KMS-11 (cell line): ENCODE measurements around the gene TAS1R3.

Source experiments
- H2AFZ ChIP-seq: fragments of 200-600 bp; sonication (generic); 2 replicates; pipeline ENCODE4 v1.6.1; 2016; ENCODE audit warnings: antibody characterized with exemption, mixed run types, low read depth
- H3K27ac ChIP-seq: fragments of 200-600 bp; sonication (generic); 2 replicates; pipeline ENCODE4 v1.6.1; 2016; ENCODE audit warnings: mild to moderate bottlenecking, mixed run types
- H3K27me3 ChIP-seq: fragments of 200-600 bp; sonication (generic); 2 replicates; pipeline ENCODE4 v1.6.1; 2017; ENCODE audit warnings: mild to moderate bottlenecking, low read depth, mixed run types, moderate library complexity; ENCODE audit not compliant: insufficient read depth
- H3K36me3 ChIP-seq: fragments of 200-600 bp; sonication (generic); 2 replicates; pipeline ENCODE4 v1.6.1; 2017; ENCODE audit warnings: mild to moderate bottlenecking, mixed run types; ENCODE audit not compliant: insufficient read depth
- H3K4me1 ChIP-seq: fragments of 200-600 bp; sonication (generic); 2 replicates; pipeline ENCODE4 v1.6.1; 2016; ENCODE audit warnings: mild to moderate bottlenecking, low read depth, mixed run types; ENCODE audit not compliant: poor library complexity, severe bottlenecking
- H3K4me2 ChIP-seq: fragments of 200-600 bp; sonication (generic); 2 replicates; pipeline ENCODE4 v1.7.0; 2016; ENCODE audit warnings: mild to moderate bottlenecking, mixed run types
- H3K4me3 ChIP-seq: fragments of 200-600 bp; sonication (generic); IDR thresholded peaks from 2 replicates; pipeline ENCODE4 v1.6.1; 2017; ENCODE audit warnings: low read depth, low read length, mixed read lengths; ENCODE audit not compliant: insufficient read depth
- H3K79me2 ChIP-seq: fragments of 200-600 bp; sonication (generic); 2 replicates; pipeline ENCODE4 v1.6.1; 2016; ENCODE audit warnings: low read depth, mixed run types; ENCODE audit not compliant: insufficient read depth
- H3K9ac ChIP-seq: fragments of 200-600 bp; sonication (generic); 2 replicates; pipeline ENCODE4 v1.6.1; 2016; ENCODE audit warnings: mild to moderate bottlenecking, mixed run types
- H4K20me1 ChIP-seq: fragments of 200-600 bp; sonication (generic); 2 replicates; pipeline ENCODE4 v1.6.1; 2016; ENCODE audit warnings: mild to moderate bottlenecking, mixed run types; ENCODE audit not compliant: insufficient read depth
- CTCF ChIP-seq: fragments of 200-600 bp; sonication (generic); conservative IDR thresholded peaks from 2 replicates; pipeline ENCODE4 v1.6.1; 2017; ENCODE audit warnings: low read depth, mild to moderate bottlenecking, antibody characterized with exemption, low read length, moderate library complexity, mixed read lengths

Gene TAS1R3

GRCh38 chr1:1345860-1346500 is 14.9 kb downstream of the TAS1R3 start:
- Histone ChIP-seq H4K20me1 (no peaks in the 10 kb centered on the region), H3K4me1 (peaks cover 12% of the 10 kb centered on the region), H3K4me3 (no peak overlapping the region), H3K4me2 (no peak overlapping the region), H3K27ac (no peak overlapping the region), H3K36me3 (no peaks in the 10 kb centered on the region), H3K9ac (no peak overlapping the region), H3K27me3 (no peaks in the 10 kb centered on the region), H2AFZ (no peak overlapping the region), H3K79me2 (no peaks in the 10 kb centered on the region; the same call in 1 of the 2 replicates)
- TF ChIP-seq CTCF: no peak

GRCh38 chr1:1346501-1346890 is 15.4 kb downstream of the TAS1R3 start:
- Histone ChIP-seq H3K9ac (no peak overlapping the region), H3K4me1 (peaks cover 13% of the 10 kb centered on the region), H4K20me1 (no peaks in the 10 kb centered on the region), H3K4me3 (no peak overlapping the region), H2AFZ (no peak overlapping the region), H3K27ac (no peak overlapping the region), H3K79me2 (no peaks in the 10 kb centered on the region; the same call in 1 of the 2 replicates), H3K4me2 (no peak overlapping the region), H3K36me3 (no peaks in the 10 kb centered on the region), H3K27me3 (no peaks in the 10 kb centered on the region)
- TF ChIP-seq CTCF: no peak

GRCh38 chr1:1347026-1347595 is 16.0 kb downstream of the TAS1R3 start:
- no peak overlapping the region for H3K9ac ChIP-seq
- no peaks in the 10 kb centered on the region for H3K27me3 ChIP-seq
- H3K4me1 ChIP-seq: peaks cover 17% of the 10 kb centered on the region
- no peaks in the 10 kb centered on the region; the same call in 1 of the 2 replicates for H3K79me2 ChIP-seq
- H3K27ac ChIP-seq: no peak overlapping the region
- H4K20me1 ChIP-seq: no peaks in the 10 kb centered on the region
- no peak overlapping the region for H2AFZ ChIP-seq
- no peak for TF ChIP-seq CTCF
- H3K4me3 ChIP-seq: no peak overlapping the region
- peak overlapping the region; percentile 67; the same call in 1 of the 2 replicates for H3K4me2 ChIP-seq
- H3K36me3 ChIP-seq: no peaks in the 10 kb centered on the region

DNA sequence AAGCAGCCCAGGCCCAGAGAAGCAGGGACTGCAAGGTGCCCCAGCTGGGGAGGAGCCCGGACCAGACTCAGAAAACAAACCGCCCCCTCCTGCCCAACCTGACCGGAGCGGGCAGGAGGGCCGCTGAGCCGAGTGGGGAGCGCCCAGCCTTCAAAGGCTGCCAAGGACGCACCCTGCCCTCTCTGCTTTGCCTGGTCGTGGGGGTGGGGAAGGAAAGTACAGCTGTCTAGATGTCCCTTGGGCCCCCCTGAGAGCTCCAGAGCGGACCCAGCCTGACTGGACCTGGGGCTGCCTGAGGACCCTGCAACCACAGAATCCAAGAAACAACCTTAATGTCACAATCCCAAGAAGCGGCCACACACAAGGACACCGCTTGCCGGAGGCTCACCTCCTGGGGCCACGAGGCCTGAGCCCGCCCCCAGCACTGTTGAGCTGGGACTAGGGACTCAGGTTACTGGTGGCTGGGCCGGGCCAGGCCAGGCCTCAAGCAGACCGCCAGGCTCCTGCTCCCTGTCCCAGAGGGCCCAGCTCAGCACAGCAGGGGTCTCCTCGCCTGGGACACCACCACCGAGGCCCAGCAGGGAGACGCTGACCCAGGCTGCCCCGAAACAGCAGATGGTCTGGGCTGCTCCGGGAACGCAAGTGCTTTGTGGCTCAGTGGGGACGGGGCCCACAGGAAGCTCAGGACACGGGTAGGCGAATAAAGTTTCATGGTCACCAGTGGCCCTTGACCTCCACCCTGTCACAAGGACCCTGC is 16.8 kb downstream of the TAS1R3 start:
- no peaks in the 10 kb centered on the region; the same call in 1 of the 2 replicates for H3K27me3 ChIP-seq
- no peaks in the 10 kb centered on the region; the same call in 1 of the 2 replicates for H3K79me2 ChIP-seq
- no peak overlapping the region for H3K27ac ChIP-seq
- no peaks in the 10 kb centered on the region for H3K36me3 ChIP-seq
- no peaks in the 10 kb centered on the region for H4K20me1 ChIP-seq
- H2AFZ ChIP-seq: no peak overlapping the region
- H3K4me3 ChIP-seq: peak overlapping the region; percentile 40
- peak overlapping the region; percentile 53; the same call in 1 of the 2 replicates for H3K9ac ChIP-seq
- no peak for TF ChIP-seq CTCF
- H3K4me1 ChIP-seq: peaks cover 17% of the 10 kb centered on the region
- H3K4me2 ChIP-seq: peak overlapping the region; percentile 67; the same call in 1 of the 2 replicates
